GM21360 (cell line): ENCODE measurements around the gene KCNH8.
A peak's percentile ranks its signal among the peaks of the same experiment; 100 is the strongest.
"Not testable (repeated sequence)": the region's sequence is repeated elsewhere in the genome, so short reads cannot be mapped to it uniquely, and the experiment has no call there.

Experiments
- ATAC-seq: cut with Tn5 transposase; IDR thresholded peaks from one replicate; pipeline ENCODE4 v1.9.1; 2021; ENCODE audit warnings: mild to moderate bottlenecking, moderate library complexity; ENCODE audit not compliant: unreplicated experiment

Gene KCNH8

DNA sequence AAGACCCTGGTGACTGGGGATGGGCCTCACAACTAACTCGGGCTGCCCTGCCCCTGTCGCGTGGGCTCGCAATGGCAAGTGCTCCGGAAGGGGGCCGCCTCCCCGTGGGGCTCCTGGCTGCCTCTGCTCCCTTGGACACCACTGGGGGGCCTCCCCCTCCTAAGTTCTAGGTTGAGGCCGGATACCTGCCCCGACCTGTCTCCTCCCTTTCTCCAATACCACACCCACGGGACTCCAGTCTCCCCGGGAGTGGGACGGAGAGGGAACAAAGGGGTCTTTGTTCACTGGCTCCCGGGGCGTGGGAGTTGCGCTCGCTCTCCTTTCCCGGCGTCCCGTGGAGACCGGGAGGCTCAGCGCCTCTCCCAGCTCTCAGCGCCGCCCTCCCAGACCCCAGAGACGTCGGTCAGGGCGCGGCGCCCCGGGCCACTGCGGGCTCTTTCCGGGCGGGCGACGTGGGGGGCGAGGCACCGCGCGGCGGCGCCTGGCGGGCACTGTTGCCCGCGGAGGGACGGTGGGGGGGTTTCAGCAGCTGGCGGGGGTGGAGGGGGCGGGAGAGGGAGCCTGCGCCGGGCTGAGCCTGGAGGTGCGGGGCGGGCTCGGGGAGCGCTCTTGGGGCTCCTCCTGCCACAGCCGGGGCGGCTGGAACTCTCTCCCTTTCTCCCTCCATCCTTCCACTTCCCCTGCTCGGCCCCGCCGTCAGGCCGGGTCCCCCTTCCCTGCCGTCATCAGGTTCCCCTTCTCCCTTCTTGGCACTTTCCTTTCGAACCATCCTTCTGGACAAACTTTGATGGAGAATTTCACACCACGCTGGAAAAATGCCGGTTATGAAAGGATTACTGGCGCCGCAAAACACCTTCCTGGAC lies at the start of gene KCNH8:
Gene KCNH8 (plus strand): TSS at position 606 of the 863 bp plus-strand sequence. CDS start 210 bp downstream, at position 816.
- ATAC-seq = no peak

DNA sequence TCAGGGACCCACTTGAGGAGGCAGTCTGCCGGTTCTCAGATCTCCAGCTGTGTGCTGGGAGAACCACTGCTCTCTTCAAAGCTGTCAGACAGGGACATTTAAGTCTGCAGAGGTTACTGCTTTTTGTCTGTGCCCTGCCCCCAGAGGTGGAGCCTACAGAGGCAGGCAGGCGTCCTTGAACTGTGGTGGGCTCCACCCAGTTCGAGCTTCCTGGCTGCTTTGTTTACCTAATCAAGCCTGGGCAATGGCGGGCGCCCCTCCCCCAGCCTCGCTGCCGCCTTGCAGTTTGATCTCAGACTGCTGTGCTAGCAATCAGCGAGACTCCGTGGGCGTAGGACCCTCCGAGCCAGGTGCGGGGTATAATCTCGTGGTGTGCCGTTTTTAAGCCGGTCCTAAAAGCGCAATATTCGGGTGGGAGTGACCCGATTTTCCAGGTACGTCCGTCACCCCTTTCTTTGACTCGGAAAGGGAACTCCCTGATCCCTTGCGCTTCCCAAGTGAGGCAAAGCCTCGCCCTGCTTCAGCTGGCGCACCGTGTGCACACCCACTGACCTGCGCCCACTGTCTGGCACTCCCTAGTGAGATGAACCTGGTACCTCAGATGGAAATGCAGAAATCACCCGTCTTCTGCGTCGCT lies 45.5 kb upstream of the KCNH8 start:
- not testable (repeated sequence) for ATAC-seq

DNA sequence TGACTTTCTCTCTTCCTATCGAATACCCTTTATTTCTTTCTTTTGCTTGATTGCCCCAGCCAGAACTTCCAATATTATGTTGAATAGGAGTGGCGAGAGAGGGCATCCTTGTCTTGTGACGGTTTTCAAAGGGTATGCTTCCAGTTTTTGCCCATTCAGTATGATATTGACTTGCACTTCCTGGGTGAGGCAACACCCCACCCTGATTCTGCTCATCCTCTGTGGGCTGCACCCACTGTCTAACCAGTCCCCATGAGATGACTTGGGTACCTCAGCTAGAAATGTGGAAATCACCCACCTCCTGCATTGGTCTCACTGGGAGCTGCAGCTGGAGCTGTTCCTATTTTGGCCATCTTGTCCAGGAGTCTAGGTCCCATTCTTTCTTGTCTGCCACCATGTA lies 44.8 kb upstream of the KCNH8 start:
- ATAC-seq = no peak

DNA sequence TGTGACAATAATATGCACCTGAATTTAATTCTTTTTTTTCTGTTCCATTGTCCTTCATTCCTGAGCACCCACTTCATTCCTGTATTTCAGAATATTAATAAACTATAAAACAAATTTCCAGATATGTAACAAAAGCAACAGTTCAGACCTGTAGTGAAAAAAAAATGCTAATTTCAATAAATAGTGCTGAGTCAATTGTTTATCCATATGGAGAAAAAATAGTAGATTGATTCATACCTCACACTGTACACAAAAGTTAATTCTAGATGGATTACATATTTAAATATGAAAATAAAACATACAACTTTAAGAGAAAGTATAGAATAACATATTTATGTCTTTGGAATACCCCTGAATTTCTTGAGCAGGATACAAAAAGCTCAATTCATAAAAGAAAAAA lies 43.9 kb upstream of the KCNH8 start:
- no peak for ATAC-seq

DNA sequence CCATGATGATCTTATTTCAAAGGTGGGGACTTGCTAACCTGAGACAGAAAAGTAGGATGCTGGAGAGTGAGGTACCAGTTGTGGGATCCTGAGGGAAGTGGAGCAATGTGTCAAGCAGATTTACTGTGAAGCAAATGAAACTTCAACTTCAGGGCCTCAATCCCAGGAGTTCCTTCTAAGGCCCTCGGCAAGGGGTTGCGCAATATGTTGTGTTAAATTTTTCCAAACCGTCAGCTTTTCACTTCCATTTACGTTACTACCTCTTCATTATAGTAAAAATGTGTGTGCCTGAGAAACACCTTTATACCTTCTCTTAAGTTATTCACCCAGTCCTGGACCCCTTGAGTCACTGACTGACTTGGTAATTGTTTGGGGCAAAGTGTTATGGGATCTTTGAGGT lies 42.5 kb upstream of the KCNH8 start:
- no peak for ATAC-seq

DNA sequence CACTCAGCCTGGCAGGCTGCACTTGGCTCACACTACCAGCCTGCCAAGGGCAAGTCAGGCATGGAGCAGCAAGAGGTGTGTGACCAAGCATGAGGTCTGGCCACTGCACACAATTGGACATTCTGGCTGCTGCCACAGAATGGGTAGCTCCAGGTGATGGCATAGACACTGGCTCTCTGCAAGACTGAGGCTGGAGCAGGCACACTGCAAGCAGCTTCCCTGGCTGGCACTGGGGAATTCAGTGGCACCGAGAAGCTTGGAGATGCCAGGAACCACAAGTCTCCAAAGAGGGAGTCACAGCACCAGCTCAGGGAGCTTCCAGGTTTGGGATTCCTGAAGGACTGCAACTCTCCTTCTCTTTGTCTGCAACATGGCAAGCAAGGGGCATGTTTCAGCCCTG lies 42.0 kb upstream of the KCNH8 start:
- ATAC-seq = no peak

DNA sequence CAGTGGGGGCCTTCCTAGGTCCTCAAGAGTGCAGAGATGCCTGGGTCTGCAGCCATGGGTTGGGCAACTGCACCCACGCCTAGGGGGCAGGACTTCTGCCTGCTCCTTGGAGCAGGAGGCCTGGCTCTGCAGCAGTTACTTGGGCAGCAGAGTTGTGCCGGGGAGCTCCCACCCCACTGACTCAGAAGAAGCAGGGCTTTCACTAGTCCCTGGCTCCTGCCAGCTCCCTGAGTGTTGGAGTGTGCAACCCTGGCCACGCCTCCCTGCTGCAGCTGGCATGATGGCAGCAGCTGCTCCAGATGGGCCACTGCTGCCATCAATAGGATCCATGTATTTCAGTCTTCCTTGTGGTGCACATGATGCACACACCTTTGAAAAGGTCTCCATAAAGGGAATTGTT lies 40.6 kb upstream of the KCNH8 start:
- ATAC-seq = no peak

DNA sequence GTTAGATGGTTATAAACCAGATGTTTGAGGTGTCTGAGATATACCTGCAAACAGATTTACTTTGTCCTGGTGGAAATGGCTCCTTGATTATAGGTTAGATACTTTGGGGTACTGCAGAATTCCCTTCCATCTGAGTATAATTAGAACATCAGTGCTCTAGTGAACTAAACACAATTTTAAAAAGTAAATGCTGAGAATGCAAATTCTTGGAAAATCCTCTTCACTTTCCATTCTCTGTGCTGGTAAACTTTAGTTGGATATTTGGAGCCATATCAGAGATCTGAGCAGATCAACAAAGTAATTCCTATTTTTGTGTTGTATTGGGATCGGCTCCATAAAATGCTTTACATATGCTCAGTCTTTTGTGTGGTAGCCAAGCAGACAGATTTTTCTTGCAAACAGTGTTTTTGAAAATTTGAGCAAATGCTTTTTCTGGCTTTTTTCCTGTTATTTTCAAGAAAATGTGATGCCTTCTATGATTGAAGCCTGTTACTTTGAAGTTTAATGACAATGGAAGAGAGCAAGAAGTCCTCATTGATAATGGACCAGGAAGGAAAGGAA lies 37.9 kb upstream of the KCNH8 start:
- ATAC-seq = no peak

DNA sequence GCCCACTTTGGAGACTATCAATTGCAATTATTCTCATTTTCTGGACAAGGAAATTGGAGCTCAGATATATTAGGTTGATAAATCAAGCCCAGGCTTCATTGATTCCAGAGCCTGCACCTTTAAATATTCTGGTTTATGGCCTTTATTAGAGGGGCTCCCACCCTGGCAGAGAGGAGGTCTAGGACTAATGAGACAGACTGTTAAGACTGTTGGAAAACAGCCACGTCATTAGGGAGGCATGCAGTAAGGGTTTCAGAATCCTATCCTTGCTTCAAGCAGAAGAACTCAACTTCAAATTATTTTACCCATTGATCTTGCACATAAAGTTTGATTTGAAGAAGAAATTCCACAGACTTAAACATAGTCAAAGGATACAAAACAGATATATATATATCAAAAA lies 33.8 kb upstream of the KCNH8 start:
- ATAC-seq = no peak

DNA sequence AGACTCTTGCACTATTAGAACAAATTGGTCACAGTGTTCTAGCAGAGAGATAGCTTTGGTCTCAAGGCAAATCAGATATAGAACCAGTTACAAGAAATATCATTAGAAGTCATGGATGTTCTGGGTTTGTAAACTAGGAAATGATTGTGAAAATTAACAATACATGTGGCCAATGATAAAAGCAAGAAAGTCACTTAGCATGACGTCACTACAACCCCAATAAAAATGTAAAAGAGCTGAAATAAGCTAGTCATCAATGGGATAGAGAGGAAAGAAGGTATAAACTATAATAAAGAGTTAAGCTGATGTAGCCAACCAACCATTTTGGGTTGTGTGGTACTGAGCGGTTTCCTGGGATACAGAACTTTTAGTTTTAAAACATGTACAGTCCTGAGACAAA lies 32.1 kb upstream of the KCNH8 start:
- no peak for ATAC-seq

DNA sequence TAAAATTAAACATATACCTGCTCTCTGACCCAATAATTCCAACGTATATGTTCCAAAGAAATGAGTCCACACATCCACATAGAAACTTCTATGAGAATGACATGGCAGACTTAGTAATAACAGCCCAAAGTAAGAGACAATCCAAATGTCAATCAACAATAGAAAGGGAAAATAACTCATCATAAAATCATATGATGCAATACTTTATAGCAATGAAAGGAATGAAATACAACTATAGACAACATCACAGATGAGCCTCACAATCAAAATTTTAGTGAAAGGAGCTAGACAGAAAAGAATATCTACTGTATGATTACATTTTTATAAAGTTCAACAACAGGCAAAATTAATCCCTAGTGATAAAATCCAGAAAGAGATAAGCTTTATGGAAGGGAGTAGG lies 23.6 kb upstream of the KCNH8 start:
- ATAC-seq = no peak

DNA sequence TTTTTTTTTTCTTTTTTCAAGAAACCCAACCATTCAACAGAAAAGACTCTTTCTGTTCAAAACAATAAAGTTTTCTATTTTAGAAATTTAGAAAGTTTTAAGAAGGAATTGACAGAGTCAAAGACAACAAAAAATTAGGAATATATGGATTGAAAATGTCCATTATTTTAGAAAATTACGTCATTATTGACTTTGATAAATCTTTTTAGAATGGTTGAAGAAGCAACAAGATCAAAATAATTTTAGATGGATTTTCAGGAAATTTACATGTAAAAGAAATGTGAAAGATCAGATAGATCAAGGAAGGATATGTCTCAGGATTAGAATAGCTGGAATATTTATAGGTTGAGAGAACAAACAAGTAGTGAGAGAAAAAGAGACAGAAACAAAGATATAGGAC lies 8.4 kb upstream of the KCNH8 start:
- ATAC-seq = no peak

DNA sequence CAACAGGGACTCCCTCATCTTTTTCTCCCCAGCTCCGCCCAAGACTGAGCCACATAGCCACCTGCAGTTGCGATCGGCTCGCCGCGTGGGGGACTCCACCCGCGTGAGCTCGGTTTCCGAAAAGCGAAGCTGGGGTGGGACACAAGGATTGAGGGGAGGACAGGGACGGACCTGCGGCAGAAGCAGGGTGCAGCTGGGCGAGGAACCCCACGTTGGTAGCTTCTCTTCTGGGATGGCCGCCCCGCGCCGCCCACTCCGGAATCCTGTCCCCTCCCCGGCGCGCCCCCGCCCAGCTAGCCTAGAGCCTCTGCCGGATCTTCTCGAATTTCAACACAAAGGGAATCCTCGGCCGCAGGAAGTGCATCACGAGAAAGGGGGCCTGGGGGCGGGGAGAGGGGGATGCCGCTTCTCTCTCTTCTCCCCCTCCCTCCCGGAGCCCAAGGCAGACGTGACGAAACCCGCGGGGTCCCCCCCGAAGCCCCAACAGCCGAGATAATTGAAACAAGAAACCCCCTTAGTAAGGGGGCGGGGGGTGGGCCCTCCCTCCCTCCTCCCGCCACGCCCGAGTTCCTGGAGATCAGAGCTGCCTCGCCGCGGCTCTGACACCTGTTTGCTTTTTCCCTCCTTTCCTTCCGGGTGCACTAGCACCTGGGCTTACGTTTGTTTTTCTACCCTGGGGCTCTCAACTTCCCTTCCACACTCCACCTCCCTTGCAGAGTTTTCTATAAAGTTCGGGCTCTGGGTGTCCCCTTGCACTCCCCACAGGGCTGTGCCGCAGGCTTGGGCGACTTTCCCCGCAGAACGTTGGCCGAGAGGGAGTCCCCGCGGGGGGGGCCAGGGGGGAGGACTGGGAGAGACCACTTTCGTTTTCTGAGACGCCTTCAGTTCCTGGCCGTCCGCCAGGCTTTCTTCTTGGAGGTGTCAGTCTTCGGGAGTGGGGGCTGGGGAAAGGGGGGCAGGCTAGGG lies 1.3 kb upstream of the KCNH8 start:
- ATAC-seq = peak; percentile 75

DNA sequence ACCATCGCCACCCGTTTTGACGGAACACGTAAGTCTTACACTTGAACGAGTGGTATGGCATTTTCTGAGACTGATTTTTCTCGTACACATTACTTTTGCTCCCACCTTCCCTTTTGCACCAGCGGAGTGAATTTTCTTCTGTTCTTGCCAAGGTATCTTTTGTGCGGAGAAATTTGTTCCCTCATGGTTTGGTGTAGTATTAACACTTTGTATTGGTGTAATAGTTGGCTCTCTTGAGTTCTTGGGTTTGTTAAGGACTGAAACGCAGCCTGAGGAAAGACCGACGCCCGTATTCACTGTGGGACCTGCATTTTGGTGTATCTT lies 420 bp downstream of the KCNH8 start:
- ATAC-seq = no peak

DNA sequence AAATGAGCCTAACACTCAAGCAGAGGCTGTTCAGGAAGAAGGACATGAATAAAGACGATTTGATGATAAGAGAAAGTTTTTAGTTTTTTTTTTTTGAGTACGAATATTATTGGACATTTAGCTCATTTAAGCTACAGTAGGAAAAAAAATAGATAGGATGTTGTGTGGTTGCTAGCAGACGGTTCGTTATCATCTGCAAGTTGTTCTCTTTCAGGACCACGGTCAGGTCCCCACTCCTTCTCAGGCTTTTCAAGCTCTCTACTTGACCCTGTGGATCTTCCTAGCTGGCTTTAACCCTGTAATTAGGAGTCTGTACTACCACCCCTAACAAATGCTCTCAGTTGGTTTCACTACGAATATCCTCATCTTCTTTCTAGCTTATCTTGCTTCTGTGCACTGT lies 1.1 kb downstream of the KCNH8 start:
- ATAC-seq = no peak

DNA sequence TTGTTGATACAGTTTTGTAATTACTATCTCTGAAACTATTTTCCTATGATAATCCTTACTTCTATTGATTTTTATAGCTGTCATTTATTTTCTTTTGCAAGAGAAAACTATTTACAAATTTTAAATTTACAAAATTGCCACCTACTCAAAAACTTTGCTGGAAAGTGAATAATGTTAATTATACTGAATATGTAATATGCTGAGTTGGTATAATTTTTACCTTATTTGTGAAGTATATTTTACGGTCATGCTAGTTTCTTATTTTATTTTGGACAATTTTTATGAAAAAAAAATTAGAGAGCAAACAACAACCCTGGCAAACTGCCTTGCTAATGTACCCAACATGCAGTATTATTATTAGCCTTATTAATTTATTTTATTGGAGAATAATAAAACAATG lies 2.9 kb downstream of the KCNH8 start:
- ATAC-seq = no peak

DNA sequence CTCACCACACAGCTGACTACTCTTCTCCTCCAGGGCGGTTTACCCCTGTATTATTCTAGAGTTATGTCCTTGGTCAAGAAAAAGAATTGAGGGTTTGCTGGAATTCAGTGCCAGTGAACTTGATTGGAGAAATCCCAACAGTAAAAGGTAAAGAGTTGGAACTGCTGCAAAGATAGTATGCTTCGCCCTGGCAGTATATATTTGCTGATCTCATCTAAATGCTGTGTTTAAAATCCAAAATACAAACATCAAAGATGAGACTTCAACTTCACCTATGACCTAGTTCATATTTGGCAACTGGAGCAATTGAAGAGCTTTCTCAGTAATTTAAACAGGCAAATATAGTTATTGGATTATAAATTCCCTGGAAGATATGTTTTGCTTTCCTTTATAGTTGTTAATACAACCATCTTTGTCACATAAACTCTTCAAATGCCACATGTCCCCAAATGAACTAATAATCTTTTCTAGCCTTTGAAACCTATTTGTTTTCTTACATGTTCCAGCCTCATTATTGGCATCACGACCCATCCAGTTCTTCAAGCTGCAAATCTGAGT lies 6.5 kb downstream of the KCNH8 start:
- no peak for ATAC-seq

DNA sequence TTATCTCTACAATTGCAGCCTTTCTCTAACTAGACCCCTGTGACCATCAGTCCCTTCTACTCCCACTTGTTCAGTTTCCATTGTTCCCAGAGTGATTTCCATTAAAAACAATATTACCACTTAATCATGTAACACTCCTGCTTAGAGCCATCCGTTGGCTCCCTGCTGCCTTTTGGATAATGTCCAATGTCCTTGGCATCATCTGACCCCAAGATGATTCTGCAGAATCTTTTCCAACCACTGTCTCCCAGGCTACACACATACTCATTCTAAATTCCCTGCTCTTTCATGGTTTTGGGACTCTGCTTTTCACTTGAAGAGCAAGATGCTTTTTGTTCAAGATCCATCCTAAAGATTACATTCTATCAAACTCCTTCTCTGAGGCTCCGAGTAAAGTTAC lies 7.1 kb downstream of the KCNH8 start:
- no peak for ATAC-seq

DNA sequence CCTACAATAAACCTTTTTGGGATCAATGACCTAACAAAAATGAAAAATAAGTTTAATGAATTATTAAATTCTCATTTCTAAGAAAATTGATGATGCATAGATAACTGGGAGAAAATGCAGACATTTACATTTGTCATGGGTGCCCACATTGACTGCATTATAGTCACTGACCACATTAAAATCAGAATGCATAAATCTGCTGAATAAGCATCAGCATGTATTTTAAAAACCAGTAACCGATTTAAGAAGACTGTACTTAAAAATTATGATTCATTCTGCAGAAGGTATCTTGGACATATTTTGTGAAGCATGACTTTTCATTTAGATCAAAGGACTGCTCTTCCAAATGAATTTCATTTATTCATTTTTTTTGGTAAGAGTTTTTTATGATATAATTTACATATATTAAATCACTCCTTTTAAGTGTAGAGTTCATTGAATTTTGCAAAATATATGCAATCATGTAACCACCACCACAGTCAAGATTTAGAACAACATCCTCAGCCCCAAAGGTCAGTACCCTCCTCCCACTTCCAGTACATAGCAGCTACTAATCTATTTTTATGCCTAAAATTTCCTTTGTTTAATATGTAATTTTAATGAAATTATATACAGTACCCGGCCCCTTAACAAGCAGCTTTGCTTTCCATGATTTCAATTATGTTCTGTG lies 11.8 kb downstream of the KCNH8 start:
- no peak for ATAC-seq

DNA sequence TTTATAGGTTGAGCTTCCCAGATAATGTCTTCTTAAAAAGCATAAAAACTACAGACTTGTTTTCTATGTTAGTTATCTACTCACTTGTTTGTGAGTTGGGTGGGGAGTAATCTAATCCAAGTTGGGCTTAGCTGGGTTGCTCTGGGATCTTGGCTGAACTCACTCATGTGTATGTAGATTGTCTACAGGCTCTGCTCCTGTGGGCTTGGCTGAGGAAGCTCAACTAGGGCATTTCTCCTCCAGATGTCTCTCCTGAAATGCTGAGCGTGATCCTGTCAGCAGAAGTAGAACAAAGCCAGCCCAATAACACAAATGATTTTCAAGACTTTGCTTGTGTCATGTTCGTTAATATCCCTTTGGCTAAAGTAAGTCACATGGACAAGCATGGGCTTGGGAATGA lies 17.3 kb downstream of the KCNH8 start:
- no peak for ATAC-seq
